Esophagus muscularis mucosa (tissue), 4 donors: ENCODE data around the gene MTTP. TPM values are rescaled to one million over a fixed set of nuclear protein-coding genes. Genes with fewer than 3 reads are reported as not detected.

Experiments
- DNase-seq: peaks from one replicate; pipeline ENCODE4 v3.0.0-alpha.2; 2017; ENCODE audit errors: extremely low spot score
- H3K27ac ChIP-seq, 4 donors: fragments of 200-600 bp; sonication (generic); replicated peaks in 1 of 4; 1 replicate in 3 of 4; 2 replicates in 1 of 4; pipeline ENCODE4 v1.5.1; 2016 to 2019; ENCODE audit warnings: mild to moderate bottlenecking in 1 of 4
- H3K27me3 ChIP-seq, 4 donors: fragments of 200-600 bp; sonication (generic); one replicate each; pipeline versions ENCODE4 v1.5.1 to v1.6.0; 2016 to 2019
- H3K36me3 ChIP-seq, 4 donors: fragments of 200-600 bp; sonication (generic); one replicate each; pipeline ENCODE4 v1.5.1; 2016 to 2019
- H3K4me1 ChIP-seq, 4 donors: fragments of 200-600 bp; sonication (generic); one replicate each; pipeline ENCODE4 v1.5.1; 2016 to 2019
- H3K4me3 ChIP-seq, 4 donors: fragments of 200-600 bp; sonication (generic); 1 replicate in 2 of 4; 2 replicates in 2 of 4; pipeline ENCODE4 v1.5.1; 2016 to 2019; ENCODE audit warnings: mild to moderate bottlenecking in 4 of 4, moderate library complexity in 1 of 4
- H3K9me3 ChIP-seq, 4 donors: fragments of 200-600 bp; sonication (generic); 1 replicate in 3 of 4; 2 replicates in 1 of 4; pipeline ENCODE4 v1.5.1; 2016 to 2019
- CTCF ChIP-seq, 3 experiments: fragments of 200-600 bp in 2 of 3; fragments of 450-650 bp in 1 of 3; sonication (generic) in 2 of 3; IDR thresholded peaks; one replicate each; pipeline ENCODE4 v1.5.1; 2017 to 2019; ENCODE audit warnings: antibody characterized with exemption in 3 of 3, mild to moderate bottlenecking in 2 of 3, moderate library complexity in 1 of 3
- EP300 ChIP-seq: sonication (generic); formaldehyde crosslinking; IDR thresholded peaks from one replicate; pipeline ENCODE4 v1.6.1; 2017; ENCODE audit warnings: antibody characterized with exemption
- POLR2A ChIP-seq: fragments of 450-650 bp; IDR thresholded peaks from one replicate; pipeline ENCODE4 v1.6.1; 2017; ENCODE audit warnings: antibody characterized with exemption, moderate library complexity, mild to moderate bottlenecking, low read depth
- POLR2AphosphoS5 ChIP-seq, 2 donors: sonication (generic); formaldehyde crosslinking; IDR thresholded peaks; one replicate each; pipeline ENCODE4 v1.6.1; 2017; ENCODE audit warnings: antibody characterized with exemption in 2 of 2
- WGBS: methylation state at CpG from one replicate; pipeline ENCODE4 v1.1.5; 2018; 5-methylcytosine and 5-hydroxymethylcytosine counted together
- intact Hi-C: fragments of 100-400 bp; cut with DNase I; formaldehyde crosslinking; loops from one replicate; pipeline ENCODE4 v1.15.1; 2023
- total RNA-seq, 4 donors: library from RNA; depleted of rRNA; stranded (reverse); fragments of >200 nt; gene quantifications; one replicate each; pipeline versions ENCODE4 v1.1.0 to v1.2.1, GENCODE V29; 2016

Gene MTTP
- total RNA-seq, 4 donors from 2014 or later, result 0.45 to 1.2 (median 0.70) TPM

DNA sequence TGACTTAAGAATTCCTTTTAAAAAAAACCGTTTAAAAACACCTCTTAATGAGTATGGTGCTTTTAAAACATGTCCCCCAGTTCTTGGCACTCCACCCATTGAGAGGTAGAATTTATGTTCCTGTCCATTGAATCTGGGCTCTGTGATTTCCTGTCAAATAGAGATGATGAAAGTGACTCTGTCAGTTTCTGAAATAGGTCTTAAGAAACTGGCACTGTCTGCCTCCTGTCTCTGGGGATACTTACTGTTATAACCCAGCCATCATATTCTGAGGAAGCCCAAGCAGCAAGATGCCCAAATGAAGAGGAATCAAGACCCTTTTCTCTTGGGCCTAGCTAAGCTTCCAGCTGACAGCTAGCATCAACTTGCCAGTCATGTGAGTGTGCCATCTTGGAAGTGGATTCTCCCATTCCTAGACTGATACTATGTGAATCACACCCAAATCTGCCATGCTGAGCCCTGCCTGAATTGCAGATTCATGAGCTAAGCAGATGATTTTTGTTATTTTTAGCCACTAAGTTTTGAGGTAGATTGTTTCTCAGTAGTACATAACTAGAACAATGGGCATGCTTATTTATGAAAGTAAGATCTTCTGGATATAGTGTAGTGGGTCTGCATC is 60.2 kb downstream of the MTTP start:
- H3K4me3 ChIP-seq, result no peak overlapping the region
- TF ChIP-seq POLR2A, result no peak
- no peaks in the 10 kb centered on the region for H3K27me3 ChIP-seq
- intact Hi-C loops, result no loop called here
- H3K36me3 ChIP-seq, result no peaks in the 10 kb centered on the region
- DNase-seq, result no peak
- WGBS, result 70% methylated on average over 1 of the region's 1 CpG
- H3K9me3 ChIP-seq, result no peaks in the 10 kb centered on the region
- no peak overlapping the region for H3K27ac ChIP-seq
- H3K4me1 ChIP-seq, result peaks cover 0 to 12% (median 8%) of the 10 kb centered on the region in 4 donors

DNA sequence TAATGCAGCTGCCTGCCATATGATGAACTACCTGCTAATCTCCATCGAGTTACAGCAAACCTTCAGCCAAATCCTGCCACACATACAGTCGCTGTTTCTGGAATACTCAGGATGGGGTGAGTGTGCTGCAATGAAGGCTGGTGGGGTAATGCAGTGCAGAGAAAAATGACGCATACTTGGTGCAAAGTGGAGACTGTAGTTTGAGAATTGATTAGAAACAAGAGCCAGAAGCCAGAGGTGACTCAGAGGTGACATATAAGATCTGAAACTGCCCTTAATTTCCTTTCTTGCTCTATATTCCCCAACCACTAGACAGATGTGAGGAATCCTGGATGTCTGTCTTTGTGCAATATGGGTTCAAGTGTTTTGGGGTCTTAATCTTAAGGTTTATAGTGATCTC is 61.0 kb downstream of the MTTP start:
- Histone ChIP-seq H3K9me3 (no peaks in the 10 kb centered on the region), H3K36me3 (no peaks in the 10 kb centered on the region), H3K4me3 (no peak overlapping the region), H3K27ac (peak overlapping the region in 1 of 4 donors; percentile 56), H3K27me3 (no peaks in the 10 kb centered on the region), H3K4me1 (peaks cover 0 to 12% (median 8%) of the 10 kb centered on the region in 4 donors)
- no peak for DNase-seq
- WGBS, result 78% methylated on average over 3 of the region's 3 CpGs
- no peak for TF ChIP-seq EP300
- no peak for TF ChIP-seq POLR2AphosphoS5 (IDR thresholded peaks at IDR 0.05)
- TF ChIP-seq POLR2A, result no peak
- TF ChIP-seq CTCF (IDR thresholded peaks at IDR 0.05), result no peak
- intact Hi-C loops, result no loop called here

GRCh38 chr4:99636422-99636821 is 61.8 kb downstream of the MTTP start:
- 64% methylated on average over 2 of the region's 2 CpGs for WGBS
- Histone ChIP-seq H3K4me3 (no peak overlapping the region), H3K9me3 (no peaks in the 10 kb centered on the region), H3K36me3 (no peaks in the 10 kb centered on the region), H3K4me1 (peaks cover 0 to 15% (median 8%) of the 10 kb centered on the region in 4 donors), H3K27me3 (no peaks in the 10 kb centered on the region), H3K27ac (peak overlapping the region in 3 of 4 donors; percentile 30 to 66 (median 56))
- DNase-seq, result no peak
- intact Hi-C loops, result no loop called here
- TF ChIP-seq EP300 (no peak), CTCF (IDR thresholded peaks at IDR 0.05) (no peak), POLR2A (no peak), POLR2AphosphoS5 (IDR thresholded peaks at IDR 0.05) (no peak)

GRCh38 chr4:99637174-99637573 is 62.5 kb downstream of the MTTP start:
- no peak for DNase-seq
- peak; percentile 37 to 52 for TF ChIP-seq POLR2AphosphoS5 (IDR thresholded peaks at IDR 0.05)
- TF ChIP-seq EP300, result peak; percentile 26
- TF ChIP-seq POLR2A, result no peak
- Histone ChIP-seq H3K4me1 (peaks cover 0 to 19% (median 9%) of the 10 kb centered on the region in 4 donors), H3K27ac (peak overlapping the region; percentile 24 to 66 (median 43)), H3K4me3 (no peak overlapping the region), H3K36me3 (no peaks in the 10 kb centered on the region), H3K27me3 (no peaks in the 10 kb centered on the region), H3K9me3 (no peaks in the 10 kb centered on the region)
- intact Hi-C loops, result no loop called here
- 70% methylated on average over 5 of the region's 5 CpGs for WGBS

GRCh38 chr4:99640676-99641075 is 66.1 kb downstream of the MTTP start:
- intact Hi-C loops, result no loop called here
- Histone ChIP-seq H3K4me1 (peaks cover 12 to 47% (median 32%) of the 10 kb centered on the region in 4 donors), H3K4me3 (no peak overlapping the region), H3K27me3 (no peaks in the 10 kb centered on the region), H3K36me3 (no peaks in the 10 kb centered on the region), H3K27ac (no peak overlapping the region), H3K9me3 (no peaks in the 10 kb centered on the region)
- DNase-seq, result no peak
- 81% methylated on average over 2 of the region's 2 CpGs for WGBS
- TF ChIP-seq CTCF (IDR thresholded peaks at IDR 0.05), result no peak
